Fibroblast of pulmonary artery (primary cell): ENCODE results near the gene VWF.

Source experiments
- DNase-seq: peaks from one replicate; pipeline ENCODE4 v3.0.0-alpha.2; 2010; ENCODE audit warnings: low read depth
- H3K4me3 ChIP-seq: replicated peaks from 2 replicates; pipeline ENCODE4 v1.5.1; 2011; ENCODE audit warnings: low read depth, mild to moderate bottlenecking, control low read depth, low read length, moderate library complexity
- CTCF ChIP-seq: IDR thresholded peaks from 2 replicates; pipeline ENCODE4 v1.5.1; 2011; ENCODE audit warnings: mild to moderate bottlenecking, control low read depth, low read length, inconsistent platforms; ENCODE audit errors: missing control alignments

VWF gene

GRCh38 chr12:5941907-5942306 lies 182.6 kb downstream of the VWF start:
- DNase-seq = no peak
- TF ChIP-seq CTCF = no peak
- no peak overlapping the region for H3K4me3 ChIP-seq

DNA sequence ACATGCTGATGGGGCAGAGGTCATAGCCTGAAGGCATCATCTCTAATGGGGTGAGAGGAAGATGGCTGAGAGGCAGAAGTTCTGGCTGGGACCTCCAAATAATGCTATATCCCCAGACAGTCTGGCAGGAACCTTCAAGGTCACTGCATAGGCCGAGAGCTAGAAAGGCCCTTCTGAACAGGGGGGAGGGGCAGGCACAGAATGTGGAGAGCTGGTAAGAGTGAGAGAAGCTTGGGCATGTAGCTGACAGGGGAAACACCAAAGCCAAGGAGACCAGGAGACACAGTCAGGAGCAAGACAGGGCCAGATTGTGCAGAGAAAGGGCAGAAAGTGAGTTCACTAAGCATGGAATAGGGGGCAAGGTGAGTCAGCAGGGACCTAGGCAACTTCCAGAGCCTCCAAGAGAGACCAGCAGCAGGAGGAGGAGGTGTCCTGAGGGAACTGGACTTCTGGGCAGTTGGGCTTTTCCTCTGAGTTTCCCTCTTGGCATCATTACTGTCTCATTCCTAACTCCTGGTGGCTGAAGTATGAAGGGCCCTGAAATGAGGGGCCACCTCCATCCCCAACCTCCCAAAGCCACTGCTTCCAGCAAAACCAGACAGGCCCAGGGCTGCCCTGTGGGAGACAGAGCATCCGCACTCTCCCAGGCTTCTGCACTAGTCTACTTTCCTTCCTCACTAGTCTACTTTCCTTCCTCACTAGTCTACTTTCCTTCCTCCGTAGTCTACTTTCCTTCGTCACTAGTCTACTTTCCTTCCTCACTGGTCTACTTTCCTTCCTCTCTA lies 196.5 kb downstream of the VWF start:
- TF ChIP-seq CTCF = no peak
- H3K4me3 ChIP-seq = no peak overlapping the region
- DNase-seq = no peak

DNA sequence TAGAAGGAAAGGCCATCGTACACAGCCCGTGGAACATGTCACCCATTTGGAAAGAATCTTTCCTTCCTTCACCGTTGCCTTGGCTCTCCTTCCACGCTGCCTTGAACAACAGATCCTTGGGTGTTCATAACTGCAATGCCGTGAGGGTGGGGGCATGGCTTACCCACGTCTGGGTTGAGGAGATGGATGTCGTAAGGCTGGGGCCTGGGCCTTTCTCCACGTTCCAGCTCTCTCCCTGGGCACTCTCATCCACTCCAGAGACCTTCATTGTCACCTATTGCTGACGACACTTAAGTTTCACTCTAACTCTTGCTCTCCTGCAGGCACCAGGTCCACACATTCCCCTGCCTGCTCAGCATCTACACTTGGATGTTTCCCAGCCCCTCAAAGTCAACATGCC lies 198.8 kb downstream of the VWF start:
- DNase-seq = no peak
- H3K4me3 ChIP-seq = no peak overlapping the region
- TF ChIP-seq CTCF = no peak

DNA sequence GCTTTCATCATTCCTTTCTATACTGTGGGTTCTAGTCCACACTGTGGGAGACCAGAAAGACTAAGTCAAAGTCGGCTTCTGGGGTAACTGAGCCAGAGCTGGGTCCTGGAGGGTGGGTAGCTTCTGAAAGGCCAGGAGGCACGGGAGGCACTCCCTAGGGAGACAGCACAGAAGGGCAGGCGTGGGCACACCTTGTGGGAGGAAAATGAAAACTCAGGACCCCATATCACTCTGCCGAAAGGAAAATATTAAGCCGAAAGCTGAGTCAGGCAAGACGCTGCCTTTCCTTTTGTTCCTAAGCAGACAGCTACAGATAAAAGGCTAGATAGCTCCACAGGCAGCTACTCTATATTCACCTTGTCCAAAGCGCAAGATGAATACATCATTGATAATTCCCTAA lies 200.1 kb downstream of the VWF start:
- no peak for DNase-seq
- H3K4me3 ChIP-seq = no peak overlapping the region
- no peak for TF ChIP-seq CTCF

DNA sequence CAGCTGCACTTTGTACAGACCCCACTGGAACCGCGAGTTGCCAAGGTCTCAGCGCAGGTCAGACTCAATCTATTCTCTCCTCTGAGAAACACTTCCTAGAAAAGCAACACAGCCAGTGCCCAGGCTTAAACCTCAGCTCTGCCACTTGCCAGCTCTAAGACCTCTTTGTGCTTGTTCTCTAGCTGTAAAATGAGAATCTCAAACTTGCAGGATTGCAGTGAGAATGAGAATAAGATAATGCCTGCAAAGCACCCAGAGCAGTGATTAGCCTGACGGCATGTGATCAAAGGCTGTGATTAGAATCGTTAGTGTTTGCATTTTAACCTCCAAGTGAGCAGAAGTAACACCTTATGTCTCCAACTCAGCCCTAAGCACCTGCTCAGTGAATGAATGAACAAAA lies 200.7 kb downstream of the VWF start:
- no peak for TF ChIP-seq CTCF
- DNase-seq = no peak
- H3K4me3 ChIP-seq = no peak overlapping the region

- no peak overlapping the region for H3K4me3 ChIP-seq
- no peak for TF ChIP-seq CTCF
- no peak for DNase-seq
These were observed 201.3 kb downstream of the VWF start for GRCh38 chr12:5923043-5923605.
